ENCODE measurements around the gene ZIC1.

GRCh38 chr3:147405231-147406027, 3.7 kb upstream of the ZIC1 start:
- no peak for TF ChIP-seq CTCF (IDR thresholded peaks at IDR 0.05 in 2 of 3, conservative IDR thresholded peaks at IDR 0.05 in 1 of 3; ENCODE audit: borderline replicate concordance in 1 of 3, insufficient read depth in 1 of 3, low read depth in 2 of 3, low read length in 2 of 3)
- TF ChIP-seq EGR1 (IDR thresholded peaks at IDR 0.05; ENCODE audit: low read depth) = no peak
- TF ChIP-seq ZNF274 (IDR thresholded peaks at IDR 0.05; ENCODE audit: low read depth, low read length) = no peak
- TF ChIP-seq ZBTB33 (IDR thresholded peaks at IDR 0.05; ENCODE audit: extremely low read depth, insufficient replicate concordance, low read length) = no peak
- TF ChIP-seq REST (IDR thresholded peaks at IDR 0.05; ENCODE audit: low read depth) = no peak
- no peak for TF ChIP-seq POLR2A (IDR thresholded peaks at IDR 0.05; ENCODE audit: borderline replicate concordance, extremely low read depth, insufficient read depth, insufficient read length)
- no peak for TF ChIP-seq CEBPB (IDR thresholded peaks at IDR 0.05; ENCODE audit: low read depth)
- TF ChIP-seq EZH2 (IDR thresholded peaks at IDR 0.05) = no peak
- no peak for TF ChIP-seq EZH2phosphoT487 (IDR thresholded peaks at IDR 0.05; ENCODE audit: borderline replicate concordance)
- TF ChIP-seq RAD21 (IDR thresholded peaks at IDR 0.05; ENCODE audit: low read depth) = no peak
- TF ChIP-seq MAX (IDR thresholded peaks at IDR 0.05) = no peak
- TF ChIP-seq TCF7L2 (IDR thresholded peaks at IDR 0.05; ENCODE audit: borderline replicate concordance, extremely low read depth, insufficient read depth, insufficient read length) = no peak

Data from HCT116 (cell line).